Dedifferentiated amniotic fluid mesenchymal stem cell (primary cell): ENCODE results near the gene SPP1.
A peak's percentile ranks its signal among the peaks of the same experiment; 100 is the strongest.
"Not testable (repeated sequence)": the region's sequence is repeated elsewhere in the genome, so short reads cannot be mapped to it uniquely, and the experiment has no call there.

Experiments
- DNase-seq: peaks from one replicate; pipeline ENCODE4 v3.0.0-alpha.2; 2016; ENCODE audit errors: extremely low spot score

Gene SPP1

GRCh38 chr4:88025868-88026661 lies 50.6 kb downstream of the SPP1 start:
- not testable (repeated sequence) for DNase-seq

- DNase-seq = peak; percentile 77
Measured at GRCh38 chr4:88027611-88028608, 52.4 kb downstream of the SPP1 start.

GRCh38 chr4:88028946-88029345 lies 53.4 kb downstream of the SPP1 start:
- no peak for DNase-seq

GRCh38 chr4:88029556-88029955 lies 54.0 kb downstream of the SPP1 start:
- no peak for DNase-seq

GRCh38 chr4:88030565-88031310 lies 55.2 kb downstream of the SPP1 start:
- no peak for DNase-seq
